Peyer's patch (tissue), 4 donors: ENCODE data around the gene PSMD2. TPM values are rescaled to one million over a fixed set of nuclear protein-coding genes. Genes with fewer than 3 reads are reported as not detected.

ENCODE experiments used
- DNase-seq, 3 donors: peaks; one replicate each; pipeline ENCODE4 v3.0.0-alpha.2; 2017 to 2019
- H3K27ac ChIP-seq, 4 donors: fragments of 200-600 bp; sonication (generic); one replicate each; pipeline ENCODE4 v1.5.1; 2016 to 2019
- H3K27me3 ChIP-seq, 2 donors: fragments of 200-600 bp; sonication (generic); one replicate each; pipeline ENCODE4 v1.5.1; 2019
- H3K36me3 ChIP-seq, 3 donors: fragments of 200-600 bp; sonication (generic); one replicate each; pipeline ENCODE4 v1.5.1; 2016 to 2019
- H3K4me1 ChIP-seq, 4 donors: fragments of 200-600 bp; sonication (generic); one replicate each; pipeline ENCODE4 v1.5.1; 2016 to 2019
- H3K4me3 ChIP-seq, 4 donors: fragments of 200-600 bp; sonication (generic); 1 replicate in 3 of 4; 2 replicates in 1 of 4; pipeline ENCODE4 v1.5.1; 2016 to 2019; ENCODE audit warnings: mild to moderate bottlenecking in 1 of 4
- H3K9me3 ChIP-seq, 4 donors: fragments of 200-600 bp; sonication (generic); one replicate each; pipeline ENCODE4 v1.5.1; 2016 to 2019; ENCODE audit warnings: mild to moderate bottlenecking in 1 of 4
- POLR2A ChIP-seq, 2 donors: fragments of 450-650 bp; IDR thresholded peaks; one replicate each; pipeline ENCODE4 v1.5.1; 2017; ENCODE audit warnings: antibody characterized with exemption in 2 of 2, mild to moderate bottlenecking in 2 of 2, moderate library complexity in 2 of 2
- total RNA-seq, 4 donors: library from RNA; depleted of rRNA; stranded (reverse); fragments of >200 nt; gene quantifications; one replicate each; pipeline ENCODE4 v1.1.0, GENCODE V29; 2016
- TF ChIP-seq, protein P1 (sequence below), 6 experiments: fragments of 450-650 bp in 4 of 6; fragments of 200-600 bp in 2 of 6; sonication (generic) in 1 of 6; IDR thresholded peaks; one replicate each; pipeline ENCODE4 v1.5.1; 2017 to 2019; ENCODE audit warnings: antibody characterized with exemption in 6 of 6, mild to moderate bottlenecking in 3 of 6, moderate library complexity in 1 of 6

Gene PSMD2
- total RNA-seq, 4 donors from 2014 or later = 140 to 198 (median 155) TPM

DNA sequence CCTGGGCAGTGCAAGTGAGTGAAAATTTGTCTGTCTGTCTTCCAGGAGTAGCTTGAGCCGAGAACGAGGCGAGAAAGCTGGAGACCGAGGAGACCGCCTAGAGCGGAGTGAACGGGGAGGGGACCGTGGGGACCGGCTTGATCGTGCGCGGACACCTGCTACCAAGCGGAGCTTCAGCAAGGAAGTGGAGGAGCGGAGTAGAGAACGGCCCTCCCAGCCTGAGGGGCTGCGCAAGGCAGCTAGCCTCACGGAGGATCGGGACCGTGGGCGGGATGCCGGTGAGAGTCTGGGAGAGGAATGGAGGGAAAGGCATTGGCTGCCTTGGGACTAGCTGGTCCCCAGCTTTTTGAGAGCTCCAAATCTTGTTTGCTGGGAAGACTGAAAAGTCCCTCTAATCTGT, 28.1 kb downstream of the PSMD2 start:
- H3K4me1 ChIP-seq = no peaks in the 10 kb centered on the region
- H3K36me3 ChIP-seq = peaks cover 0 to 100% (median 4%) of the 10 kb centered on the region in 3 donors
- no peaks in the 10 kb centered on the region for H3K9me3 ChIP-seq
- H3K4me3 ChIP-seq = no peak overlapping the region
- H3K27me3 ChIP-seq = no peaks in the 10 kb centered on the region
- no peak for TF ChIP-seq POLR2A (IDR thresholded peaks at IDR 0.05)
- TF ChIP-seq, protein P1, sequence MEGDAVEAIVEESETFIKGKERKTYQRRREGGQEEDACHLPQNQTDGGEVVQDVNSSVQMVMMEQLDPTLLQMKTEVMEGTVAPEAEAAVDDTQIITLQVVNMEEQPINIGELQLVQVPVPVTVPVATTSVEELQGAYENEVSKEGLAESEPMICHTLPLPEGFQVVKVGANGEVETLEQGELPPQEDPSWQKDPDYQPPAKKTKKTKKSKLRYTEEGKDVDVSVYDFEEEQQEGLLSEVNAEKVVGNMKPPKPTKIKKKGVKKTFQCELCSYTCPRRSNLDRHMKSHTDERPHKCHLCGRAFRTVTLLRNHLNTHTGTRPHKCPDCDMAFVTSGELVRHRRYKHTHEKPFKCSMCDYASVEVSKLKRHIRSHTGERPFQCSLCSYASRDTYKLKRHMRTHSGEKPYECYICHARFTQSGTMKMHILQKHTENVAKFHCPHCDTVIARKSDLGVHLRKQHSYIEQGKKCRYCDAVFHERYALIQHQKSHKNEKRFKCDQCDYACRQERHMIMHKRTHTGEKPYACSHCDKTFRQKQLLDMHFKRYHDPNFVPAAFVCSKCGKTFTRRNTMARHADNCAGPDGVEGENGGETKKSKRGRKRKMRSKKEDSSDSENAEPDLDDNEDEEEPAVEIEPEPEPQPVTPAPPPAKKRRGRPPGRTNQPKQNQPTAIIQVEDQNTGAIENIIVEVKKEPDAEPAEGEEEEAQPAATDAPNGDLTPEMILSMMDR (IDR thresholded peaks at IDR 0.05) = no peak
- H3K27ac ChIP-seq = no peak overlapping the region
- no peak for DNase-seq

- Histone ChIP-seq H3K27me3 (no peaks in the 10 kb centered on the region), H3K9me3 (no peaks in the 10 kb centered on the region), H3K4me1 (no peaks in the 10 kb centered on the region), H3K36me3 (peaks cover 0 to 100% (median 4%) of the 10 kb centered on the region in 3 donors), H3K4me3 (no peak overlapping the region), H3K27ac (no peak overlapping the region)
- TF ChIP-seq, protein P1 (IDR thresholded peaks at IDR 0.05) = no peak
- TF ChIP-seq POLR2A (IDR thresholded peaks at IDR 0.05) = no peak
- no peak for DNase-seq
These were observed 29.5 kb downstream of the PSMD2 start for GRCh38 chr3:184328516-184328915.

GRCh38 chr3:184332370-184333090, 33.5 kb downstream of the PSMD2 start:
- H3K27me3 ChIP-seq = no peaks in the 10 kb centered on the region

DNA sequence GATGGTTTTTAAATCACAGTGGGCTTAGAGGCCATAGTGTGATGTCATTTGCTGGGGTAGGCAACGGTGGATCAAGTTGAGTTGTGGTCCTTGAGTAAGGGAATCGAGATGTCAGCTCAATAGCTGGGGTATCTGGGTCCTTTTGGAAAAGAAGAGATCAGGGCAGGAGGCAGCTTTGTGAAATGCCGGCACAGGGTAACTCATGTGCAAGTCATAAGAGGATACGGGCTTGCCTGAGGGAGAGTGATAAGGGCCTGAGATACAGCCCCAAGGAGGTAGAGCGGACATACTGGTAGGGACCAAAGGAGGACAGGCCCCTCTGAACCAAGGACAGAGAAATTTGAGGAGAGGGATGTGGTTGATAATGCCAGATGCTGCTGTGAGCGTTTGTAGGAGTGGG, 34.1 kb downstream of the PSMD2 start:
- DNase-seq = no peak
- H3K36me3 ChIP-seq = peaks cover 0 to 72% (median 4%) of the 10 kb centered on the region in 3 donors
- H3K27me3 ChIP-seq = no peaks in the 10 kb centered on the region
- H3K4me1 ChIP-seq = peaks cover 0 to 23% (median 3%) of the 10 kb centered on the region in 4 donors
- no peak overlapping the region for H3K4me3 ChIP-seq
- no peaks in the 10 kb centered on the region for H3K9me3 ChIP-seq
- peak overlapping the region in 2 of 4 donors; percentile 30 to 43 for H3K27ac ChIP-seq
- no peak for TF ChIP-seq POLR2A (IDR thresholded peaks at IDR 0.05)
- TF ChIP-seq, protein P1 (IDR thresholded peaks at IDR 0.05) = no peak

More at GRCh38 chr3:184332370-184333090, 33.5 kb downstream of the PSMD2 start:
- Histone ChIP-seq H3K27ac (peak overlapping the region in 2 of 4 donors; percentile 30 to 43), H3K4me1 (peaks cover 0 to 17% (median 3%) of the 10 kb centered on the region in 4 donors), H3K4me3 (no peak overlapping the region), H3K36me3 (peaks cover 0 to 79% (median 4%) of the 10 kb centered on the region in 3 donors), H3K9me3 (no peaks in the 10 kb centered on the region)
- TF ChIP-seq, protein P1 (IDR thresholded peaks at IDR 0.05) = no peak
- TF ChIP-seq POLR2A (IDR thresholded peaks at IDR 0.05) = no peak
- no peak for DNase-seq

DNA sequence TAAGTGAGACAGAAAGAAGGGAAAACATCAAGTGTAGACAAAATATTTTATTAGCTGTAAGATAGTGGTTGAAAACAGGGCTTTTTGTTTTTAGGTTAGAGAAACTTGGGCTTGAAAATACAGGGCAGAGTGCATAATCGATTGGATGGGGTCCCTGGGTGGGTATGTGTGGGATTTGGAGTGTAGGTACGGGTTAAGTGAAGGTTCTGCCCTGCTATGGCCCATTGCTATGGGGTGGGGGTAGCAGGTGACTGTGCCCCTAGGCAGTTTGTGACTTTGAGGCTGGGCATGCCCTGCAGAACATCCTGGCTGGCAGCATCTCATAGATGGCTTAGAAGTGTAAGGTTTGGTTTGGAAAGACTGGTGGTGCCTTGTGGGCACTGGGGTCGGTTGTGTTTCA, 34.7 kb downstream of the PSMD2 start:
- H3K27me3 ChIP-seq = no peaks in the 10 kb centered on the region
- no peak overlapping the region for H3K4me3 ChIP-seq
- TF ChIP-seq, protein P1 (IDR thresholded peaks at IDR 0.05) = no peak
- no peak for TF ChIP-seq POLR2A (IDR thresholded peaks at IDR 0.05)
- peaks cover 0 to 67% (median under 1%) of the 10 kb centered on the region in 3 donors for H3K36me3 ChIP-seq
- peaks cover 0 to 24% (median 3%) of the 10 kb centered on the region in 4 donors for H3K4me1 ChIP-seq
- DNase-seq = no peak
- no peaks in the 10 kb centered on the region for H3K9me3 ChIP-seq
- no peak overlapping the region for H3K27ac ChIP-seq
